WERI-Rb-1 (cell line): ENCODE measurements around the gene AADACL4.

Source experiments
- DNase-seq: peaks from one replicate; pipeline ENCODE4 v3.0.0-alpha.2; 2020
- H3K27ac ChIP-seq: fragments of 250-450 bp; sonication (Bioruptor Pico); 2 replicates; pipeline ENCODE4 v1.5.1; 2020; ENCODE audit warnings: mild to moderate bottlenecking, moderate library complexity
- H3K27me3 ChIP-seq: fragments of 250-450 bp; sonication (Bioruptor Pico); 2 replicates; pipeline ENCODE4 v1.5.1; 2021; ENCODE audit warnings: mild to moderate bottlenecking, low read depth, moderate library complexity; ENCODE audit not compliant: insufficient read depth, severe bottlenecking
- H3K36me3 ChIP-seq: fragments of 250-450 bp; sonication (Bioruptor Pico); 2 replicates; pipeline ENCODE4 v1.5.1; 2020; ENCODE audit warnings: mild to moderate bottlenecking, moderate library complexity
- H3K4me3 ChIP-seq: 2 replicates; pipeline ENCODE4 v1.5.1; 2011; ENCODE audit warnings: low read depth, mild to moderate bottlenecking, control low read depth, low read length
- H3K9me3 ChIP-seq: fragments of 250-450 bp; sonication (Bioruptor Pico); 2 replicates; pipeline ENCODE4 v1.5.1; 2021; ENCODE audit warnings: mild to moderate bottlenecking, moderate library complexity; ENCODE audit not compliant: severe bottlenecking
- CTCF ChIP-seq: IDR thresholded peaks from 2 replicates; pipeline ENCODE4 v1.5.1; 2011; ENCODE audit warnings: low read depth, mild to moderate bottlenecking, control low read depth, inconsistent platforms, low read length

AADACL4 gene

GRCh38 chr1:12620931-12621330 lies 23.0 kb upstream of the AADACL4 start:
- Histone ChIP-seq H3K27ac (no peak overlapping the region), H3K4me3 (no peak overlapping the region), H3K27me3 (peaks cover 84% of the 10 kb centered on the region), H3K36me3 (no peaks in the 10 kb centered on the region), H3K9me3 (no peaks in the 10 kb centered on the region)
- DNase-seq = no peak
- no peak for TF ChIP-seq CTCF

GRCh38 chr1:12621346-12622335 lies 22.2 kb upstream of the AADACL4 start:
- no peak for TF ChIP-seq CTCF
- DNase-seq = no peak
- Histone ChIP-seq H3K36me3 (no peaks in the 10 kb centered on the region), H3K27ac (no peak overlapping the region), H3K4me3 (no peak overlapping the region), H3K9me3 (no peaks in the 10 kb centered on the region), H3K27me3 (peaks cover 84% of the 10 kb centered on the region)

- no peak for TF ChIP-seq CTCF
Measured at GRCh38 chr1:12622506-12622905, 21.4 kb upstream of the AADACL4 start.

GRCh38 chr1:12625276-12625675 lies 18.6 kb upstream of the AADACL4 start:
- Histone ChIP-seq H3K36me3 (no peaks in the 10 kb centered on the region), H3K27me3 (peaks cover 79% of the 10 kb centered on the region), H3K27ac (no peak overlapping the region), H3K9me3 (no peaks in the 10 kb centered on the region), H3K4me3 (no peak overlapping the region)
- no peak for TF ChIP-seq CTCF
- no peak for DNase-seq

More at GRCh38 chr1:12622506-12622905, 21.4 kb upstream of the AADACL4 start:
- H3K36me3 ChIP-seq = no peaks in the 10 kb centered on the region
- no peak overlapping the region for H3K4me3 ChIP-seq
- no peaks in the 10 kb centered on the region for H3K9me3 ChIP-seq
- no peak overlapping the region for H3K27ac ChIP-seq
- peaks cover 79% of the 10 kb centered on the region for H3K27me3 ChIP-seq
- no peak for DNase-seq

GRCh38 chr1:12626888-12627287 lies 17.0 kb upstream of the AADACL4 start:
- Histone ChIP-seq H3K36me3 (no peaks in the 10 kb centered on the region), H3K27ac (no peak overlapping the region), H3K4me3 (no peak overlapping the region), H3K9me3 (peaks cover 4% of the 10 kb centered on the region), H3K27me3 (peaks cover 79% of the 10 kb centered on the region)
- DNase-seq = no peak
- no peak for TF ChIP-seq CTCF
